Astrocyte (in vitro differentiated cells and primary cell): ENCODE data around the gene DIAPH3. TPM values are rescaled to one million over a fixed set of nuclear protein-coding genes. Genes with fewer than 3 reads are reported as not detected.

Source experiments
- DNase-seq: peaks from one replicate; pipeline ENCODE4 v3.0.0-alpha.2; 2010; ENCODE audit warnings: low read depth
- FAIRE-seq: peaks from 2 replicates; lab custom pipeline; 2011; peaks lifted over from hg19 to GRCh38; lab: Jason Lieb, UNC
- H2AFZ ChIP-seq: 2 replicates; pipeline ENCODE4 v1.6.0; 2012; ENCODE audit warnings: low read depth, low read length, inconsistent platforms
- H3K27ac ChIP-seq: 2 replicates; pipeline ENCODE4 v1.5.1; 2011; ENCODE audit warnings: low read depth, low read length, inconsistent platforms
- H3K27me3 ChIP-seq: 2 replicates; pipeline ENCODE4 v1.6.0; 2011; ENCODE audit warnings: low read length, inconsistent platforms; ENCODE audit not compliant: insufficient read depth
- H3K36me3 ChIP-seq: 2 replicates; pipeline ENCODE4 v1.5.1; 2011; ENCODE audit warnings: low read length, inconsistent platforms; ENCODE audit not compliant: insufficient read depth
- H3K4me1 ChIP-seq: 2 replicates; pipeline ENCODE4 v1.5.1; 2011; ENCODE audit warnings: low read length, inconsistent platforms; ENCODE audit not compliant: insufficient read depth
- H3K4me2 ChIP-seq: 2 replicates; pipeline ENCODE4 v1.6.0; 2012; ENCODE audit warnings: low read length, inconsistent platforms
- H3K4me3 ChIP-seq: 2 replicates; pipeline ENCODE4 v1.5.1; 2011; ENCODE audit warnings: low read depth, mild to moderate bottlenecking, low read length, inconsistent platforms; ENCODE audit not compliant: insufficient read depth
- H3K79me2 ChIP-seq: 2 replicates; pipeline ENCODE4 v1.6.0; 2012; ENCODE audit warnings: mild to moderate bottlenecking, low read length, inconsistent platforms; ENCODE audit not compliant: insufficient read depth
- H3K9ac ChIP-seq: 2 replicates; pipeline ENCODE4 v1.6.0; 2012; ENCODE audit warnings: mild to moderate bottlenecking, low read length, inconsistent platforms
- H3K9me3 ChIP-seq: 2 replicates; pipeline ENCODE4 v1.5.1; 2012; ENCODE audit warnings: low read depth, mild to moderate bottlenecking, low read length, inconsistent platforms; ENCODE audit not compliant: insufficient read depth
- H4K20me1 ChIP-seq: 2 replicates; pipeline ENCODE4 v1.6.0; 2012; ENCODE audit warnings: low read length, inconsistent platforms; ENCODE audit not compliant: insufficient read depth
- H3K27ac Mint-ChIP-seq: one replicate; pipeline ENCODE4 v1.8.0; 2021; ENCODE audit warnings: mild to moderate bottlenecking, mixed read lengths; ENCODE audit not compliant: unreplicated experiment
- H3K27me3 Mint-ChIP-seq: one replicate; pipeline ENCODE4 v1.8.0; 2021; ENCODE audit warnings: low read depth, mixed read lengths; ENCODE audit not compliant: unreplicated experiment
- H3K36me3 Mint-ChIP-seq: one replicate; pipeline ENCODE4 v1.8.0; 2021; ENCODE audit warnings: low read depth, mixed read lengths; ENCODE audit not compliant: unreplicated experiment
- H3K4me1 Mint-ChIP-seq: one replicate; pipeline ENCODE4 v1.8.0; 2021; ENCODE audit warnings: low read depth, mixed read lengths; ENCODE audit not compliant: unreplicated experiment
- H3K4me3 Mint-ChIP-seq: one replicate; pipeline ENCODE4 v1.8.0; 2021; ENCODE audit warnings: mild to moderate bottlenecking, moderate library complexity, mixed read lengths; ENCODE audit not compliant: unreplicated experiment
- H3K9me3 Mint-ChIP-seq: one replicate; pipeline ENCODE4 v1.8.0; 2021; ENCODE audit warnings: mild to moderate bottlenecking, mixed read lengths; ENCODE audit not compliant: unreplicated experiment
- EZH2 ChIP-seq: IDR thresholded peaks from 2 replicates; pipeline ENCODE4 v1.6.1; 2012; ENCODE audit warnings: mild to moderate bottlenecking, low read length, inconsistent platforms; ENCODE audit not compliant: insufficient read depth
- total RNA-seq: library from RNA; stranded (reverse); gene quantifications from 2 replicates; pipeline ENCODE4 v1.2.1, GENCODE V29; 2021
- TF ChIP-seq, protein P1 (sequence below): IDR thresholded peaks from 2 replicates; pipeline ENCODE4 v1.5.1; 2011; ENCODE audit warnings: low read depth, mild to moderate bottlenecking, inconsistent platforms, low read length, moderate library complexity; ENCODE audit not compliant: insufficient read depth

DIAPH3 gene
- total RNA-seq, 1 donor from 2014 or later, result 19.0 TPM

DNA sequence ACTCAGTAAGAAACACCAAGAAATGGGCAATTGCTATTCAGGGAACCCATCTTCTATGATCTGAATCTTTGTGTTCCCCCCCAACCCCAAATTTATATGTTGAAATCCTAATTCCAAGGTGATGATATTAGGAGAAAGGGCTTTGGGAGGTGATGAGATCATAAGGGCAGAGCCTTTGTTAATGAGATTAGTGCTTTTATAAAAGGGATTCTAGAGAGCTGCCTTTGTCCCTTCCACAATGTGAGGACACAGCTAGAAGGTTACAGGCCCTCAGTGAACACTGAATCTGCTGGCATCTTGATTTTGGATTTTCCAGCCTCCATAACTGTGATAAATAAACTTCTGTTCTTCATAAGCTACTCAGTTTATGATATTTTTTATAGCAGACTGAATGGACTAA is 376.0 kb downstream of the DIAPH3 start:
- Histone ChIP-seq H3K4me1 (no peaks in the 10 kb centered on the region), H3K9ac (no peak overlapping the region), H3K9me3 (no peaks in the 10 kb centered on the region), H3K27ac (no peak overlapping the region), H3K79me2 (no peaks in the 10 kb centered on the region), H3K36me3 (peaks cover 3% of the 10 kb centered on the region), H4K20me1 (no peaks in the 10 kb centered on the region), H3K27me3 (no peaks in the 10 kb centered on the region), H3K4me2 (no peak overlapping the region), H2AFZ (no peak overlapping the region), H3K4me3 (no peak overlapping the region)
- Mint-ChIP-seq H3K36me3 (no peaks in the 10 kb centered on the region), H3K27me3 (no peaks in the 10 kb centered on the region), H3K27ac (no peak overlapping the region), H3K9me3 (no peaks in the 10 kb centered on the region), H3K4me1 (peaks cover 3% of the 10 kb centered on the region), H3K4me3 (no peak overlapping the region)
- no peak for TF ChIP-seq EZH2
- TF ChIP-seq, protein P1, sequence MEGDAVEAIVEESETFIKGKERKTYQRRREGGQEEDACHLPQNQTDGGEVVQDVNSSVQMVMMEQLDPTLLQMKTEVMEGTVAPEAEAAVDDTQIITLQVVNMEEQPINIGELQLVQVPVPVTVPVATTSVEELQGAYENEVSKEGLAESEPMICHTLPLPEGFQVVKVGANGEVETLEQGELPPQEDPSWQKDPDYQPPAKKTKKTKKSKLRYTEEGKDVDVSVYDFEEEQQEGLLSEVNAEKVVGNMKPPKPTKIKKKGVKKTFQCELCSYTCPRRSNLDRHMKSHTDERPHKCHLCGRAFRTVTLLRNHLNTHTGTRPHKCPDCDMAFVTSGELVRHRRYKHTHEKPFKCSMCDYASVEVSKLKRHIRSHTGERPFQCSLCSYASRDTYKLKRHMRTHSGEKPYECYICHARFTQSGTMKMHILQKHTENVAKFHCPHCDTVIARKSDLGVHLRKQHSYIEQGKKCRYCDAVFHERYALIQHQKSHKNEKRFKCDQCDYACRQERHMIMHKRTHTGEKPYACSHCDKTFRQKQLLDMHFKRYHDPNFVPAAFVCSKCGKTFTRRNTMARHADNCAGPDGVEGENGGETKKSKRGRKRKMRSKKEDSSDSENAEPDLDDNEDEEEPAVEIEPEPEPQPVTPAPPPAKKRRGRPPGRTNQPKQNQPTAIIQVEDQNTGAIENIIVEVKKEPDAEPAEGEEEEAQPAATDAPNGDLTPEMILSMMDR, result no peak
- DNase-seq (no peak), FAIRE-seq (no peak)

DNA sequence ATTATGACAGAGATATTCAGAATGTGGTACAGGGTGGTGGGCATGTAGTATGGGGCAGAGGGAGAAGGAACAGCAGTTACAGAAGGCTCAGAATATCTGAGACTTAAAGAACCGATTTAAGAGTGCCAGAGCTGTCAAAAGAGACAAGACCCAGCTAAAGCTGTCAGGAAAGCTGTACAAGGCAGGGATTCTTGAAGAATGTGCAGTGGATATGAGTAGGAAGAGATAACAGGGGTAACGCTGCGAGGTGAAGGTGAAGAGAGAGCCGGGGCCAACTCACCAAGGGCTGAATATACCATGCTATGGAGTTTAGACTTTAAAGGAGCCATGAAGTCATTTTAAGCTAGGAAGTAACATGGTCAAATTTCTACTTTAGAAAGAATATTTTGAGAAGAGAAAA is 381.0 kb downstream of the DIAPH3 start:
- FAIRE-seq, result no peak
- no peak overlapping the region for H3K4me3 Mint-ChIP-seq
- TF ChIP-seq EZH2, result no peak
- TF ChIP-seq, protein P1, result no peak

DNA sequence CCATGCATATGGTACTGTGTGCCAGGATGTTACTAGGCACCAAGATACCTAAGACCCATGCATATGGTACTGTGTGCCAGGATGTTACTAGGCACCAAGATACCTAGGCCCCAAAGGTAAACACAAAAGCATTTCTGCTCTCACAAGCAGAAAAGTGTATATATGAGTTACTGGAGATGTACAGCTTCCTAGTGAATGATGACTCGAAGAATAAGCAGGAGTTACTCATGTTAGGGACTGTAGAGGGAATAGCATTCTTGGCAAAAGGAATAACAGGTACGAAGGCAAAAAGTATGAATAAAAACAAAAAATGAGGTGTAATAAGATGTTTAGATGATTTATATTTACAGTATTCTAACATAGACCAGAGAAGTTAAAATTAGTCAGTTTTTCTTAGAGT is 383.7 kb downstream of the DIAPH3 start:
- peaks cover 12% of the 10 kb centered on the region for H3K4me1 ChIP-seq
- H3K9ac ChIP-seq, result no peak overlapping the region
- H3K27ac ChIP-seq, result no peak overlapping the region
- no peaks in the 10 kb centered on the region for H4K20me1 ChIP-seq
- no peaks in the 10 kb centered on the region for H3K27me3 ChIP-seq
- no peaks in the 10 kb centered on the region for H3K9me3 ChIP-seq
- H3K4me2 ChIP-seq, result no peak overlapping the region
- TF ChIP-seq, protein P1, result no peak
- TF ChIP-seq EZH2, result no peak
- no peak overlapping the region for H2AFZ ChIP-seq
- no peaks in the 10 kb centered on the region for H3K79me2 ChIP-seq
- H3K27ac Mint-ChIP-seq, result no peak overlapping the region
- H3K4me3 ChIP-seq, result no peak overlapping the region
- no peaks in the 10 kb centered on the region for H3K36me3 ChIP-seq
- peaks cover 13% of the 10 kb centered on the region for H3K4me1 Mint-ChIP-seq
- H3K27me3 Mint-ChIP-seq, result no peaks in the 10 kb centered on the region
- FAIRE-seq (no peak), DNase-seq (no peak)
- H3K4me3 Mint-ChIP-seq, result no peak overlapping the region
- H3K9me3 Mint-ChIP-seq, result no peaks in the 10 kb centered on the region
- H3K36me3 Mint-ChIP-seq, result no peaks in the 10 kb centered on the region

More for the DNA sequence above, 381.0 kb downstream of the DIAPH3 start:
- Histone ChIP-seq H3K27ac (no peak overlapping the region), H3K9ac (no peak overlapping the region), H3K4me3 (no peak overlapping the region), H3K27me3 (no peaks in the 10 kb centered on the region), H3K4me2 (no peak overlapping the region), H3K36me3 (no peaks in the 10 kb centered on the region), H3K9me3 (no peaks in the 10 kb centered on the region), H3K79me2 (no peaks in the 10 kb centered on the region), H4K20me1 (no peaks in the 10 kb centered on the region), H3K4me1 (no peaks in the 10 kb centered on the region), H2AFZ (no peak overlapping the region)
- Mint-ChIP-seq H3K9me3 (no peaks in the 10 kb centered on the region), H3K27me3 (no peaks in the 10 kb centered on the region), H3K36me3 (no peaks in the 10 kb centered on the region), H3K4me1 (peaks cover 1% of the 10 kb centered on the region), H3K27ac (no peak overlapping the region)
- no peak for DNase-seq
